GM21390 (cell line): ENCODE results near the gene IFIH1.

Source experiments
- ATAC-seq: cut with Tn5 transposase; IDR thresholded peaks from one replicate; pipeline ENCODE4 v1.9.1; 2021; ENCODE audit not compliant: unreplicated experiment

The IFIH1 gene

DNA sequence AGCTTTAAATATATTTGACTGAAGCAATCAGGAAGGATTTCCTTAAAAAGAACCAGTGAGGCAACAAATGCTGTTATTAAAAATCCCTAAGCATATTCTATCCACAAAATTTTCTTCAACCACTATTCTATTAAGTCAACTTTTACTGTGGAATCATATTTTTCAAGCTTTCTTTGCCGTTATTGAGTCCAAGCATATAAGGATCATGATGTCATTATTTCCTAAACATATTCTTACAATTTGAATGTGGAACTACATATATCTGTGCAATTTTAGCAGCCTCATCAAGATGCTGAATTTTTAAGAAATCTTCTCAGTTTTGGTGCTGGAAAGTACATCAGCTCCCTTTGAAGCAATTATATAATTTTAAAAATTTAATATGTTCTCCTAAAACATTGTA is 5.6 kb downstream of the IFIH1 start:
- no peak for ATAC-seq

DNA sequence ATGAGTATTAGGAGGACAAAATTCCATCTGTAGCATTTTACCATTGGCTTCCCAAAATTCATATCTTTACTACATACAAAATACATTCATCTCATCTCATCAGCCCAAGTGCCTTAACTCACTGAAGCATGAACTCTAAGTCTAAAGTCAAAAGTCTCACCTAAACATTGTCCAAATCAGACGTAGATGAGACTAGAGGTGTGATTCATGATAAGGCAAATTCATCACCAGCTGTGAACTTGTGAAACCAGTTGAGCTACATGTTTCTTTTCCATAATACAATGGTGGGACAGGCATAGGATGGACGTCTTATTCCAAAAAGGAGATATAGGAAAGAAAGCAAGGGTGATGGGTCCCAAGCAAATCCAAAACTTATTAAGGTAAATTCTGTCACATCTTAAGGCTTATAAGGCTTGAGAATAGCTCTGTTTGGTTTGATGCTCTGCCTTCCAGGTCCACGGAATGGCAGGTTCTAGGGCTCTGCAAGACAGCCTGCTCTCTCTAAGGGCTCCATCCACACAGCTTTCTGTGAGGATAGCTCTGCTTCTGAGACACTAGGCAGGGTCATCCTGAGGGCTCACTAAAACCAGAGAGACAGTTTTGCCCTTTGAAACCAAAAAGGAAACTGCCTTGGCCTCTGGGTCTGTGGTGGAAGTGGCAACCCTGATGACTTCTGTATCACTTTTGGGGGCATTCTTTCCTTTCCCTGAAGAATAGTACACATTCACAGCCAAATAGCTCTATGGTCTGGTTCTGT is 9.6 kb downstream of the IFIH1 start:
- peak; percentile 66 for ATAC-seq

DNA sequence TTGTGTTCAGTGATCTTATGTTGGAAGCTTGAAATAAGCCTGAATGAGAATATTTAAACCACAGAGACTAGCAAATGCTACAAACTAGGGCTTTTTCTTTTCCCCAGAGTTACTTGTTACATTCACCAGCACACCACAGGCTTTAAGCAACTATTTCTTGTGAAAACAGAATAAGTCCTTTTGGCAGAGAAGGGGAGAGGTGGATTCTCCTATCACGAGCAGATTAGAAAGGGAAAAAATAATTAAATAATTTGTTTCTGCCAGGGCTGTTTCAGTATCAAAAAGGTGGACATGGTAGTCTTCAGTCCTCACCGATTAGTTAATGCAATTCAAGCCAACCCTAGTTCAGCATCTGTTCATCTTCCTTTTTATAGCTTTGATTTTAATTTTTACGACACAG is 12.6 kb downstream of the IFIH1 start:
- ATAC-seq = no peak

DNA sequence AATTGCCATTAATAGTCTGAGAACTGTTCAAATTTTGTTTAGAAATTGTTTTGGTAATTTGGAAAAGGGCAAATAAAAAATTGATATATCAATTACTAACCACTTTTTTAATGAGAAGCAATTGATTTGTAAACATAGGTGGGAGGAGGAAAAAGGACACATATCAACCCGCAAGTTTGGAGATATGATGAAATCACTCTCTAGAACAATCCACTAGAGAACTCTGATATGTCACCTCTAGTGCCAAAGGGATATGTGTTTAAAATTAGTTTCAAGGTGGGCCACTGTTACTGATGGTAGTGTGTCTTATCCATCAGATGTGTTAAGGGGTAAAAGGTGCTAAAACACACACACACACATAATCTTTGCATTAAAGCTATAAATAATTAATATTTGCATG is 16.6 kb downstream of the IFIH1 start:
- no peak for ATAC-seq

DNA sequence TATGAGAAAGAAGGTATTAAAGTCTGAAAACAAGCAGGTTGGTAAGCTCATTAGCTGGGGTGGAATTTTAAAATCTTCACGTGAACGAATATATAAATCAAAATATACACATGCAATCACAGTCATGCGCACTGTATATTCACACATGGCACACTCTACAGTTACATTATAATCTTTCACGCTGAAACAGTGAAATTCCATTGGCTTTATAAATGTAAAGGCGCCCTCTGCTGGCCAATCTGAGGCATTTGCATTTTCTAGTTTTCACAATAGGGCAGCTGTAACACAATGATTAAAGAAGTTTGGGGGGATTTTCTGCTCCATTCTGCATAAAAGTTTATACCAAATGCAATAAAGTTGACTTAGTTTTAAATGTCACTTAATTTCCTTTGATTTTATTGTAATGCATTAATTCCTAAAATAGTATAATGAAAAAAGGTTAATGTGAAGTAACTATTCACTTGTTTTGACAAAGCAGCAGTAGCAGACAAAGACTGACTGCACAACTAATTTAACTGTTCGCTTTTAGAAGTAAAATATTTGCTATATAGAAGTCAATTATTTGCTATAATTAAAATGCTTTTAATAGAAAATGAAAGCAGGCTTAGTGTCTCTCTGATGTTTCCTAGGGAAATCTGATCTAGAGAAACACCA is 17.2 kb downstream of the IFIH1 start:
- peak; percentile 78 for ATAC-seq

DNA sequence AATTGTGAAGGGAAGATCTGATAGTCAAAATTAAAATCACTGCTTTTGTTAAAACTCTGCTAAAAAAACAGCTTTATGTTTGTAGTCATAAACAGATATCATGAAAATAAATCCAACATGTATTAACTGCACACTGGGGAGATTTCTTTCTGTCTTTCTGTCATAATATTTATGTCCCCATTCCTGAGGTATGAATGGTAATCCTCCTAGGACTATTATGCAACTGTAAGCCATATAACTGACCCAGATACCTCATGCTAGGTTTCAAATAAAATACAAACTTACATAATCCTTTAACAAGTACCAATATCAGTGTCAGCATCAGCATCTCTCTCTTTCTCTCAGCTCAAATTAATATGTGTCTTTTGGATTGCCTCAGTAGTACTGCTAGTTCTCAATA is 18.2 kb downstream of the IFIH1 start:
- no peak for ATAC-seq

DNA sequence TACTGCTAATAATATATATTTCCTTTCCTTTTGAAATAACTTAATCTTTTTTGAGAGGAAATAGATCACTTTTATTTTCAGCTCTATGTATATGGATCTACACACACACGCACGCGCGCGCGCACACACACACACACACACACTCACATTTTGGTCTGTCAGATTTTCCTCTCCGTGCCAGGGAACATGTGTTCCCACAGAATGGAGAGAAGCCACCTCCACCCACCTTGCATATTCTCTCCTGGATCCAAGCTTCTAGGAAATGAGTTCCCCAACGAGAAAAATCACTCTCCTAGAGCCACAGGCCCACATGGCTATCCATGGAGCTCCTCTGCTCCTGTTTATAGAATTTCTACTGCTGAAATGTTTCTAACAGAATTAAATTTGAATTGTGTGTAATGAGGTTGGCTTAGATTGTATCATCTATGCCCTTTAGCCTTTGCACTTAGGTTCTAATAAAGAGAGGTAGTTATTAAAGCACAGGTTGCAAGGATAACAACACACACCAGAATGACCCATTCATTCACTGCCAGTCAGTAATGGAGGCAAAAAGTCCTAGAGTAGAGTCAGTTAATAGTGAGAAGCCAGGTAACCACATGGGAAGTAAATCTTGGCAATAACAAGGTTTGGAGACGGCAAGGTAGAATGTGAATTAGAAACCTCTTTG is 19.7 kb downstream of the IFIH1 start:
- no peak for ATAC-seq

DNA sequence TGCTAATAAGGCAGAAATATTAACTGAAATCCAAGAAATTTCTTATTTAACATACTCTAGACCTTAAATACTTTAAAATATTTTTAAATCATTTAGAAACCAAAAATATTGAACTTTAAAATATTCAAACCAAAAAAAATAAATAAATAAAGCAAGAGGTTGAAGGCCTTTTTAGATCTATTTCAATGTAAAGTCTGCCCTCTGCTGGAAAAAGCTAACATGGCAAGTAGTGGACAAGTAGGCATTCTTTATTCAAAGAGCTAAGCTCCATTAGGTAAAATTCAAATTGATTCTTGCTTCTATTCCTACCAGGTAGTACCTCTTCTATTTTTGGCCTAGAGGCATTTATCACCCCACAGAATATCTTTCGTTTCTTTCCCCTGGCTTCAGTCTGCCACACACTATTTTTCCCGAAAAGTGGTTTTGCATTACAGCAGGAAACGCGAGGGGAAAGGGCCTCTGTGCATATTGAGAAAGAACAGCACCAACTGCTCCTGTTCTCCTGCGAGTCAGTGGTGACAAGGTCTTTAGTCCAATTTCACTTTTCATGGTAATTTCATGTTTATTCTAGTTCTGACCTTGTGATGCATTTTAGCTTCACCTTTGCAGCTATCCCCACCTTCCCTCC is 20.4 kb downstream of the IFIH1 start:
- ATAC-seq = peak; percentile 72

DNA sequence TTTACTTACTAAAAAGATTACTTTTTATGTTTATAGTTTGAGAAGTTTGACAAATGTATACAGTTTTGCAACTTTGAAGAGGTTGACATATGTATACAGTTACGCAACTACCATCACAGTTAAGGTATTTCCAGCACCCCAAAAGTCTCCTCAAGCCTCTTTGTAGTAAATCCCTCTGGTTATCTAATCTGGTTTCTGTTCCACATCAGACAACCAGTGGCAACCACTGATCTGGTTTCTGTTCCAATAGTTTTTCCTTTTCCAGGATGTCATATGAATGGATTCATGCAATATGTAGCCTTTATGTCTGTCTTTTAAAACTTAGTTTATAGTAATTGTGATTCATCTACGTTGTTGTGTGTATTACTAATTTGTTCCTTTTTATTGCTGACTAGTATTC is 23.5 kb downstream of the IFIH1 start:
- no peak for ATAC-seq

DNA sequence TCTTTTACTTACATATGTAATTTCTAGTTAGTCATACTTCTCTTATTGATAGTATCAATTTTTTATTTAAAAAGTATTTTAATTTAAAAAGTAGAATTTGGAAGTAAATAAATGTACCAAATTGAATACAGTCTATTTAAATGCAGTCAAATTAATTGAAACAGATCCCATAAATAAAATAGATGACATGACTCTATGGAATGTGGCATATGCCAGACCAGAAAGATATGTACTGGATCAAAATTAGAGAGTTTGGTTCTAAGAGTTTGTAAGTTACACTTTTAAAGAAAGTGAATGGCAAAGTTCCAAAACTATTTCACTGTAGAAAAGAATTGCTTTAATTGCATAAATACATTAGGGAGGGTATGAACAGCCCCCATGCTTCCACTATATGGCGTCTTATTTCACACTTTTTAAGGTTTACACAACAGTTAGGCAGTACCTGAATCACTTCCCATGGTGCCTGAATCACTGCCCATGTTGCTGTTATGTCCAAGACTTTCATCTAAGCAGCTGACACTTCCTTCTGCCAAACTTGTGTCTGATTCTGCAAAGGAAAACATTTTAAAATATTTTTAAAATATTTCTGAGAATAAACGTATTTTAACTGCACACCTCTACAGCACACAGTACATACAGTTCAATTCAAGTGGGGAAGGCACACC is 25.2 kb downstream of the IFIH1 start:
- ATAC-seq = no peak

DNA sequence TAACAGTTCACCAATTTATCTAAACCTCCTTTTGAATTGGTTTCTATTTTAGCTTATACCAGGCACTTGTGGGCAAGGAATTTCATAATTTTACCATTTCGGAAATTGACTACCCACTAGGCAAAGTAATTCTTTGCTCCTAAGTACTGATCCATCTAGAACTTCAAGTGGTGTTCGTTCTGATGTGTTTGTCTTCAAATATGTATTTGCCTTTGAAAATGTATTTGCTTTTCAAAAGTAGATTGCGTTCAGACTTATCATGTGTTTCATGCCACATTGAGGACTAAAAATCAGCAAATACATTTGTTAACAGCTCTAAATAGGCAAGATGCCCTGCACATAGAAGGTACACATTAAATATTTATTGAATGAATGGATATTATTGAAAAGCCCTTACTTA is 26.7 kb downstream of the IFIH1 start:
- ATAC-seq = no peak

DNA sequence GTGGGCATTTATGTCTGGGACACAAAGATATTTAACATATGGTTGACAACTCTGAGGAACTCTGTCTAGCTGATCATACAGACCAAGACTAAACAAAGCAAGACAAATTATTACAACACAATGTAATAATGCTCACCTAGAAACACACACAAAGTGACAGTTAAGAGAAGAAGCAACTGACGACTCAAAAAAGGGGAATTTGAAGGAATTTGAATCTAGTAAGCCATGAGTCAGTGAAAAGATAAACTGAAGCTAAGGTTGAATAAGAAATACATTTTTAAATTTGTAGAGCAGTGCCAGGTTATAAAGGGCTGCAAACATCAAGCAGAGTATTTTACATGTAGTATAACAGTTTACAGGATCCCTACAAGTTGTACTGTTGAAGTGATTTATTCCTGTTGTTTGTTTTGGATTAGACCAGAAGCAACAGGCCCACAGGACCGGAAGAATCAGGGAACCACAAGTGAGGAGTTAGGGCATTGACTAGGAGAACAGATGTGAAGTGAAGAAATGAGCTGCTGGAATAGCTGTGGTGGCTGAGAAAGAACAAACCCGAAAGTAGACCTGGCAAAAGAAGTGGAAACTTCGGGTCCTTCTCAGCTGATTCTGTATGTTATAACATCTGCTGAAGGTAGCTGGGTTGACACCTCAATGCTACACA is 35.6 kb downstream of the IFIH1 start:
- no peak for ATAC-seq

DNA sequence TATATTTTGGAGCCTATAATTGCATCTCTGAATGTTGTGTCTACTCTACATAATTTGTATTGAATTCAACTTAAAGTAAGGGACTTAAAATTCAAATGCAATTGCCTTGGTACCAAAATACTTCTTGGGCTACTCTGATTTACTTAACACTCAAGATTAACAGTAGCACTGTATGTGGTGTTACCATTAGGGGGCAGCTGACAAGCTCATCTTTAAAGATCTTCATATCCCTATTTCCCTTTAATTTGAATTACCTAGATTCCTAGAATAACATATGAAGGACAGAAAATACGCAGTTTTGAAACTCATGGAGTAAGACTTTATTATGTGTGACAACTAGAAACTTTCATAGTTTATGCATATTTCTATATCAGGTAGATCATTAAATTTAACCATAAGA is 37.8 kb downstream of the IFIH1 start:
- no peak for ATAC-seq

DNA sequence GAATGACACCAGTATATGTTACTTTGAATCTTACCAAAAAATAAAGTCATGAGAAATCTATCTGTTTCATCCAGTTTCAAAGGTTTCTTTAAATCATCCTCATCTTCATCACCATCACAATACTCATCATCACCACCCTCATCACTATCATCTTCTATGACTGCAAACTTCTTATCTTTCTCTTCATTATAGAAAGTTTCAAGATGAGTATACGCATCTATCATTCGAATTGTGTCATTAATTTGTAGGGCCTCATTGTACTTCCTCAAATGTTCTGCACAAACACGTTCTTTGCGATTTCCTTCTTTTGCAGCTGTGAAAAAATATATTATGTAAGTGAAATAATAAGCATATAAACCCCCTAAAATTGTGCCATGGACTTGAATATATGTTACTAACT is 41.1 kb downstream of the IFIH1 start:
- ATAC-seq = no peak

DNA sequence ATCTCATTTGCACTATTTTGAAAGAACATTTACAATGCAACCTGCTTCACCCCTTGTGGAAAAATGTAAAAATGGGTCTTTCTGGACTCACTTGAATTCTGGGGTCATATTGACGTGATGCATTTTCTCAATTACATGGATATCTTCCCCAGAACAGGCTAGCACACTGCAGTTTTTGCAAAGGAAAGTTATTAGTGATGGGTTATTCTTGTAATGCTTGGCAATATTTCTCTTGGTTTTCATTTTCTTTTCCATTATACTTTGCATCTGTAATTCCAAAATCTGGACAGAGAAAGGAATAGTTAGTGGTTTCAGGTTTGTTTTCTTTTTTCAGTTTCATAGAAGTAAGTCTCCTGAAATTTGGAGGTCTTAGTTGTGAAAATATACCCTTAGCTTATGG is 50.5 kb downstream of the IFIH1 start:
- no peak for ATAC-seq

DNA sequence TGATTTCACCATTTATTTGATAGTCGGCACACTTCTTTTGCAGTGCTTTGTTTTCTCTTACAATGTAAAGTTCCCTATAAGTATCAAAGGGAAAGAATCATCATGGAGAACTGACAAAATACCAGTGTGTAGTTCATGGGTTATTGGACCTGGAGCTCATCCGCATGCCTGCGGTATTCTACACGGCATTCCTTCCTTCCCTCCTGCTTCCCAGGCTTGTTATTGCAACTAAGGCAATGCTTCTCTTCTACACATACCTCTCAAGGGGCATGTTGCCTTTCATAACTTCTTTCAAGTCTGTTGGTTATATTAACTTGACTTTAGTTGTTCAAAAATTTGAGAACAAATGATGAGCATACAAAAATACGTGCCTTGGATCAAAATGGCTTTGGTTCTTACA is 51.0 kb downstream of the IFIH1 start:
- no peak for ATAC-seq

DNA sequence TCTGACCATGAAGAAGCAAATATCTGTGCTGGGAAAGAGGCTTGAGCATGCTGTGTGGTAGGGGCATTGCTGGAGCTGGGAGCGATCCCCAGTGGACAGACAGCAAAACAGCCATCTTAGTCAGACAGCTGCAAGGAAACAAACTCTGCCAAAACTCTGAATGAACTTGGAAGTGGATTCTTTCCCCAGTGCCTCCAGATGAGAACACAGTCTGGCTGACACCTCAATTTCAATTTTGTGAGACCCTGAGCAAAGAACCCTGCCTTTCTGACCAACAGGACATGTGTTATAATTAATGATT is 52.1 kb downstream of the IFIH1 start:
- ATAC-seq = no peak

DNA sequence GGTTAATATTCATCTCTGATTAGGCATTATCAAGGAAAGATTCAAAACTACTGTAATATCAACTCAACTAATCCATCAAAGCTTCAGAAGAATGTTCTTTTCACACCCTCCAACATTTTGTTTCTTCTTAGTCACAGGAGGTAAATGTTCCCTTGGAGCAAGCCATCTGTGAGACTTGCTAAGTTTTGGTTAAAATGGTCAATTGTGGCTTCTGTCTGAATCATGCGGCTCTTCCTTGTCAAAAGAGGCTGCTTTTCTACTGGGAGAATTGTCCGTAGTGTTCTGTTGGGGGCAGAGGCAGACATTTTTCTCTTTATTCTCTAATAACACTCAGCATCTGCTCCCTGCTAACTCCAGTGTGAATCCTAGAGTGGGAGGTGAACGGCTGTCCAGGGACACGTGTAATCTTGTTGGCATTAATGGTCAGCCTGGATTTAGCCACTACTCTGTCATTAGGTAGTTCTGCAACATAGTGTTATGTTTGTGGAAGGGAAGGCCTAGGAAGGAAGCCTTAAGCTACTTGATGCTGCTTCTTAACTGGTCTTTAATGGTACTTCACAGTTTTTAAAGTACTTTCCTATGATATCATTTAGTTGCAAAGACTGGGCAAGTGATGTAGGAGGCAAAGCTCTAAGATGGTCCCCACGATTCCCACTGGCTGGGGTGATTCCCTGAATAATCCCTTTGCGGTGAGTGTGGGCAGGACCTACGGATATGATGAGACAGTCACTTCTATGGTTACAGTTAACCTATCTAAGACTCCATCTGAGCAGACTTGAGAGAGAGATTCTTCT is 52.6 kb downstream of the IFIH1 start:
- ATAC-seq = no peak

DNA sequence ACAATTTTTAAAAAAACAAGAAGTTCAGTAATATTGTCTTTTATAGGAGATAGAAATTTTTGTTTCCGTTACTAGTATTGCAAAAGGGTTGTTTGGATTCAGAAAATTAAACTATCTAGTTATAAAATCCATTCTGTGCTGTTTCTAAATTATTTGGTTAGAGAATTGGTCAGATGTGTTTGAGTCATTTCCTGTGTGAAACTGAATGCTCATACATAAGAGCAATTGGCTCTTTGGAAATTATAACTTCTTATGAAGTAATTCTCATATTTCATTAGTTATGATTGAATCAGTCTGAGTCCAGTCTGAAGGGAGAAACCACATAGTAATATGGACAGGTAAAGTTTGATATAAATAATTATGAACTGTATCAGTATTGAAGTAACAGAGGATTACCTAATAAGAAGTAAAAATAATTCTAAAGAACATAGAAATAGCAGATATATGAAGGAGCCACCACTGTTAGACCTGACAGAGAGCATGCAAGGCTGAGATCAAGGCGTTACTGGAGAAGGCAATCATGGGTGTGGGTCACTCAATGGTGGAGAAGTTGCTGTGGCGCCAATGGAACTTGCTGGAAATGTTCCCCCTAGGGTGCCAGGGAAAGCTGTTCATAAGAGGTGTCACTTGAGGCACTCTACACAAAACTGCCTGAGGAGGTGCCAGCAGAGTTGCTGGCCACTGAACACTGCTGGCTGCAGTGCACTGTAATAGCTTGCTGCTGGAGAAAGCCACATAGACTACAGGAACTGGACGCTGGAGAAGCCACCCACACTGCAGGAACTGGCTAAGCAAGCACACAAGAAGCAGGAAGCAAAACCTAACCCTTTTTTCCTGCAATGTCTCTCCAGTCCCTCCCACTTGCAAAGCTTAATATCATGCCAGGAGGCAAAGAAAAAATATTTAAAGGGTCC is 57.2 kb downstream of the IFIH1 start:
- ATAC-seq = peak; percentile 50
